Measurements from ENCODE around the gene FBXO47. TPM values are rescaled to one million over a fixed set of nuclear protein-coding genes. Genes with fewer than 3 reads are reported as not detected.
A peak's percentile ranks its signal among the peaks of the same experiment; 100 is the strongest.

The FBXO47 gene
- total and polyA plus RNA-seq, 2 of the 4 experiments (the other 2 are of a cell fraction) = under 0.01 TPM; not detected in 1

- no peaks in the 10 kb centered on the region for H3K9me3 ChIP-seq (ENCODE audit: control insufficient read depth, insufficient read depth, low read length)
- in situ Hi-C loops (cut with MboI; ENCODE audit: low sequenced_read_pairs) = no loop called here
- H4K91ac ChIP-seq (ENCODE audit: insufficient read depth, low read depth, low read length) = no peak overlapping the region
- no peak overlapping the region for H2BK15ac ChIP-seq (ENCODE audit: low read depth, low read length)
- H2BK120ac ChIP-seq (ENCODE audit: low read depth, low read length) = no peak overlapping the region
- 0 out of 2 replicates have a peak, but pooled peaks cover 2% of the 10 kb centered on the region for H3K4me1 ChIP-seq (ENCODE audit: control insufficient read depth, insufficient read depth, low read length)
- no peaks in the 10 kb centered on the region for H3K27me3 ChIP-seq (ENCODE audit: control insufficient read depth, insufficient read depth, low read length)
- H2BK20ac ChIP-seq (ENCODE audit: low read depth, low read length) = no peak overlapping the region
- no peaks in the 10 kb centered on the region for H3K9me1 ChIP-seq (ENCODE audit: insufficient read depth, low read length)
- H4K20me1 ChIP-seq (ENCODE audit: insufficient read depth, low read length) = no peaks in the 10 kb centered on the region
- no peak overlapping the region for H2BK5ac ChIP-seq (ENCODE audit: low read depth, low read length, poor library complexity, severe bottlenecking)
- H4K8ac ChIP-seq (ENCODE audit: low read depth in 2 of 2, low read length in 2 of 2) = no peak overlapping the region
- H3K27ac ChIP-seq (ENCODE audit: insufficient read depth, low read length) = no peak overlapping the region
- no peak overlapping the region for H3K18ac ChIP-seq (ENCODE audit: low read depth, low read length)
- peak overlapping the region; percentile 45; the same call in 1 of the 2 replicates for H3K4me2 ChIP-seq (ENCODE audit: low read depth, low read length)
- ATAC-seq (ENCODE audit: low read depth) = no peak
- no peak overlapping the region for H2AK5ac ChIP-seq (ENCODE audit: low read depth, low read length)
- CTCF ChIA-PET = interaction anchor here (0.6 kb wide), 1 partner anchor 1999 kb away, joined by 3 read pairs; no protein-coding TSS in a partner anchor
- no peak overlapping the region for H3K14ac ChIP-seq (replicated peaks; ENCODE audit: low read depth, low read length)
- H3K4ac ChIP-seq (ENCODE audit: low read depth, low read length) = no peak overlapping the region
- H2AK9ac ChIP-seq (replicated peaks; ENCODE audit: low read depth, low read length, poor library complexity) = no peak overlapping the region
- H3K9ac ChIP-seq (ENCODE audit: low read depth, low read length) = no peak overlapping the region
- H3K79me1 ChIP-seq (ENCODE audit: low read depth in 1 of 2, low read length in 2 of 2) = no peaks in the 10 kb centered on the region
- no peak overlapping the region for H3K4me3 ChIP-seq (ENCODE audit: insufficient read depth, low read depth, low read length)
- TF ChIP-seq CEBPB (IDR thresholded peaks at IDR 0.05; ENCODE audit: low read depth, low read length) (no peak), CTCF (conservative IDR thresholded peaks at IDR 0.05; ENCODE audit: low read depth, low read length) (no peak), CHD1 (IDR thresholded peaks at IDR 0.05; ENCODE audit: low read depth, low read length) (no peak), USF2 (IDR thresholded peaks at IDR 0.05; ENCODE audit: low read depth, low read length) (no peak), SMC3 (IDR thresholded peaks at IDR 0.05; ENCODE audit: low read depth, low read length) (no peak), MAZ (IDR thresholded peaks at IDR 0.05; ENCODE audit: borderline replicate concordance, low read depth, low read length) (no peak), ELK1 (IDR thresholded peaks at IDR 0.05; ENCODE audit: borderline replicate concordance, low read depth, low read length) (no peak)
- H3K23ac ChIP-seq (ENCODE audit: low read depth, low read length) = no peak overlapping the region
- no peak for DNase-seq
- dilution Hi-C loops (cut with HindIII; ENCODE audit: low sequenced_read_pairs, unreplicated experiment) = no loop called here
- POLR2A ChIA-PET (ENCODE audit: unreplicated experiment) = no interaction called here
- no peak overlapping the region for H4K5ac ChIP-seq (ENCODE audit: low read depth, low read length)
- H3K36me3 ChIP-seq (ENCODE audit: control insufficient read depth, insufficient read depth, low read length) = no peaks in the 10 kb centered on the region
- intact Hi-C loops (cut with micrococcal nuclease) = no loop called here
- no peak overlapping the region for H3K56ac ChIP-seq (ENCODE audit: extremely low read depth, insufficient read depth, low read length)
- no CpG with 5 or more reads among the region's 4 CpGs for WGBS, 2 experiments (ENCODE audit: extremely low coverage in 2 of 2, insufficient read length in 1 of 2)
- no TSS peak for BruUV-seq (replicated peaks)
- H2AFZ ChIP-seq (replicated peaks; ENCODE audit: low read length, poor library complexity) = no peak overlapping the region
These were observed 24.4 kb downstream of the FBXO47 start for GRCh38 chr17:38942696-38943334.
